GM23338 (cell line): ENCODE data around the gene TNS1. TPM values are rescaled to one million over a fixed set of nuclear protein-coding genes. Genes with fewer than 3 reads are reported as not detected.
"Not testable (repeated sequence)": the region's sequence is repeated elsewhere in the genome, so short reads cannot be mapped to it uniquely, and the experiment has no call there.

ENCODE experiments used
- ATAC-seq: fragments of 200-7000 bp; cut with Tn5 transposase; 3 replicates; pipeline ENCODE4 v1.9.1; 2020
- DNase-seq: peaks from one replicate; pipeline ENCODE4 v3.0.0-alpha.2; 2015; ENCODE audit warnings: low spot score
- H2AFZ ChIP-seq: fragments of 200-600 bp; sonication (generic); 2 replicates; pipeline ENCODE4 v1.8.0; 2016; ENCODE audit warnings: antibody characterized with exemption, mild to moderate bottlenecking, moderate library complexity
- H3F3A ChIP-seq: fragments of 200-600 bp; sonication (generic); replicated peaks from 2 replicates; pipeline ENCODE4 v1.8.0; 2017; ENCODE audit warnings: antibody characterized with exemption, mixed run types, low read depth
- H3K27ac ChIP-seq: fragments of 200-600 bp; sonication (generic); 2 replicates; pipeline ENCODE4 v1.6.1; 2016; ENCODE audit warnings: low read depth
- H3K27me3 ChIP-seq: fragments of 200-600 bp; sonication (generic); 2 replicates; pipeline ENCODE4 v1.8.0; 2016; ENCODE audit warnings: mild to moderate bottlenecking, mixed run types, moderate library complexity; ENCODE audit not compliant: insufficient read depth
- H3K36me3 ChIP-seq: fragments of 200-600 bp; sonication (generic); 2 replicates; pipeline ENCODE4 v1.8.0; 2016; ENCODE audit warnings: mild to moderate bottlenecking; ENCODE audit not compliant: insufficient read depth
- H3K4me1 ChIP-seq: fragments of 200-600 bp; sonication (generic); 2 replicates; pipeline ENCODE4 v1.8.0; 2016; ENCODE audit warnings: mild to moderate bottlenecking, moderate library complexity; ENCODE audit not compliant: insufficient read depth
- H3K4me2 ChIP-seq: fragments of 200-600 bp; sonication (generic); 2 replicates; pipeline ENCODE4 v1.7.1; 2017; ENCODE audit warnings: mixed run types
- H3K4me3 ChIP-seq: fragments of 200-600 bp; sonication (generic); 2 replicates; pipeline ENCODE4 v1.6.1; 2016; ENCODE audit warnings: mixed run types
- H3K79me2 ChIP-seq: fragments of 200-600 bp; sonication (generic); replicated peaks from 2 replicates; pipeline ENCODE4 v1.8.0; 2017; ENCODE audit warnings: mild to moderate bottlenecking; ENCODE audit not compliant: insufficient read depth
- H3K9me2 ChIP-seq: fragments of 200-600 bp; sonication (generic); 2 replicates; pipeline ENCODE4 v1.8.0; 2017; ENCODE audit not compliant: insufficient read depth
- H4K20me1 ChIP-seq: fragments of 200-600 bp; sonication (generic); replicated peaks from 2 replicates; pipeline ENCODE4 v1.8.0; 2017; ENCODE audit warnings: mild to moderate bottlenecking; ENCODE audit not compliant: insufficient read depth
- H3K27ac Mint-ChIP-seq: 2 replicates; pipeline ENCODE4 v1.8.0; 2020; ENCODE audit warnings: inconsistent platforms, mild to moderate bottlenecking, moderate library complexity, mixed read lengths
- H3K27me3 Mint-ChIP-seq: 3 replicates; pipeline ENCODE4 v1.8.0; 2022; ENCODE audit warnings: low read depth, mild to moderate bottlenecking, moderate library complexity, mixed read lengths, inconsistent platforms; ENCODE audit not compliant: insufficient read depth, poor library complexity
- H3K36me3 Mint-ChIP-seq: 3 replicates; pipeline ENCODE4 v1.8.0; 2021; ENCODE audit warnings: low read depth, mild to moderate bottlenecking, inconsistent platforms, moderate library complexity, mixed read lengths
- H3K4me1 Mint-ChIP-seq: 3 replicates; pipeline ENCODE4 v1.8.0; 2020; ENCODE audit warnings: mild to moderate bottlenecking, inconsistent platforms, mixed read lengths
- H3K4me3 Mint-ChIP-seq: 3 replicates; pipeline ENCODE4 v1.8.0; 2021; ENCODE audit warnings: moderate library complexity, mild to moderate bottlenecking, inconsistent platforms, mixed read lengths
- H3K9me3 Mint-ChIP-seq: 3 replicates; pipeline ENCODE4 v1.8.0; 2020; ENCODE audit warnings: moderate library complexity, mild to moderate bottlenecking, inconsistent platforms, mixed read lengths
- CREB1 ChIP-seq: fragments of 250-450 bp; sonication (Bioruptor Pico); IDR thresholded peaks from 2 replicates; pipeline ENCODE4 v1.5.0; 2020; ENCODE audit warnings: low read depth, mild to moderate bottlenecking, moderate library complexity
- EZH2phosphoT487 ChIP-seq: fragments of 200-600 bp; sonication (generic); IDR thresholded peaks from one replicate; pipeline ENCODE4 v1.8.1; 2018; ENCODE audit warnings: antibody characterized with exemption; ENCODE audit not compliant: unreplicated experiment
- ZNF462 ChIP-seq: fragments of 250-450 bp; sonication (Bioruptor Pico); IDR thresholded peaks from 2 replicates; pipeline ENCODE4 v1.5.0; 2020; ENCODE audit warnings: mild to moderate bottlenecking, moderate library complexity
- polyA plus RNA-seq: library from polyadenylated mRNA; unstranded; fragments of >200 nt; fragmentation: Nextera tagmentation; extraction: Ambion mirVana; gene quantifications from 2 replicates; pipeline ENCODE4 v1.2.1, GENCODE V29; 2016
- total RNA-seq: library from RNA; depleted of rRNA; stranded (reverse); fragments of >200 nt; shearing (Covaris generic); gene quantifications from 2 replicates; pipeline ENCODE4 v1.2.3, GENCODE V29; 2014
- TF ChIP-seq, protein P1 (sequence below): IDR thresholded peaks from 2 replicates; pipeline ENCODE4 v1.6.1; 2016; ENCODE audit warnings: antibody characterized with exemption

Gene TNS1
- total and polyA plus RNA-seq, 2 experiments from 2014 or later = 2.0 to 7.4 TPM

- Mint-ChIP-seq H3K4me1 (peaks cover 2% of the 10 kb centered on the region; the same call in 1 of the 3 replicates), H3K9me3 (peaks cover 3% of the 10 kb centered on the region; the same call in 2 of the 3 replicates), H3K4me3 (no peak overlapping the region), H3K36me3 (peaks cover 17% of the 10 kb centered on the region), H3K27ac (no peak overlapping the region), H3K27me3 (peaks cover 9% of the 10 kb centered on the region)
- H3K4me2 ChIP-seq = no peak overlapping the region
- H3K27me3 ChIP-seq = no peaks in the 10 kb centered on the region
- H4K20me1 ChIP-seq = no peaks in the 10 kb centered on the region
- no peaks in the 10 kb centered on the region for H3K4me1 ChIP-seq
- TF ChIP-seq EZH2phosphoT487 (no peak), CREB1 (CRISPR knock-in tag) (no peak), ZNF462 (CRISPR knock-in tag) (no peak)
- TF ChIP-seq, protein P1, sequence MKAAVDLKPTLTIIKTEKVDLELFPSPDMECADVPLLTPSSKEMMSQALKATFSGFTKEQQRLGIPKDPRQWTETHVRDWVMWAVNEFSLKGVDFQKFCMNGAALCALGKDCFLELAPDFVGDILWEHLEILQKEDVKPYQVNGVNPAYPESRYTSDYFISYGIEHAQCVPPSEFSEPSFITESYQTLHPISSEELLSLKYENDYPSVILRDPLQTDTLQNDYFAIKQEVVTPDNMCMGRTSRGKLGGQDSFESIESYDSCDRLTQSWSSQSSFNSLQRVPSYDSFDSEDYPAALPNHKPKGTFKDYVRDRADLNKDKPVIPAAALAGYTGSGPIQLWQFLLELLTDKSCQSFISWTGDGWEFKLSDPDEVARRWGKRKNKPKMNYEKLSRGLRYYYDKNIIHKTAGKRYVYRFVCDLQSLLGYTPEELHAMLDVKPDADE = no peak
- no peaks in the 10 kb centered on the region for H3K36me3 ChIP-seq
- H3K79me2 ChIP-seq = no peaks in the 10 kb centered on the region
- no peaks in the 10 kb centered on the region for H3K9me2 ChIP-seq
- DNase-seq (no peak), ATAC-seq (no peak)
- H3F3A ChIP-seq = no peaks in the 10 kb centered on the region
- no peak overlapping the region for H3K4me3 ChIP-seq
- no peak overlapping the region for H3K27ac ChIP-seq
- no peak overlapping the region for H2AFZ ChIP-seq
Observed at GRCh38 chr2:217809736-217810135, 193.1 kb downstream of the TNS1 start.

DNA sequence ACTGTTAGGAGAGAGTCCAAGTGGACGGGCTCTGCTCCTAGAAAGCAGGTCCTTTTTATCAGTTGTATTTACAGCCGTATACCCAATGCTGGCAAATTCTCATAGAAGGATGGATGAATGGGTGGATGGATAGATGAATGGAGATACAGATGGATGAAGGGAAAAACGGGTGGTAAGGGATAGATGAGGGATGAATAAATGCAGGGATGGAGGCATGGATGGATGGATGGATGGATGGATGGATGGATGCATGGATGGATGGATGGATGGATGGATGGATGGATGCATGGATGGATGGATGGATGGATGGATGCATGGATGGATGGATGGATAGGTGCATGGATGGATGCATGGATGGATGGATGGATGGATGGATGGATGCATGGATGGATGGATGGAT is 193.8 kb downstream of the TNS1 start:
- not testable (repeated sequence) for H3K4me1 Mint-ChIP-seq, H3K27ac Mint-ChIP-seq, H3K27me3 ChIP-seq, H3K4me1 ChIP-seq, H4K20me1 ChIP-seq, ATAC-seq, H3K9me2 ChIP-seq, H3K9me3 Mint-ChIP-seq, H3K36me3 ChIP-seq, DNase-seq, H3K4me2 ChIP-seq, H3K79me2 ChIP-seq, H3K27ac ChIP-seq, H2AFZ ChIP-seq, H3F3A ChIP-seq, H3K4me3 Mint-ChIP-seq, H3K4me3 ChIP-seq
- H3K36me3 Mint-ChIP-seq = peaks cover 17% of the 10 kb centered on the region
- peaks cover 10% of the 10 kb centered on the region for H3K27me3 Mint-ChIP-seq
